ENCODE data around the gene FAM171A1.

FAM171A1 gene

DNA sequence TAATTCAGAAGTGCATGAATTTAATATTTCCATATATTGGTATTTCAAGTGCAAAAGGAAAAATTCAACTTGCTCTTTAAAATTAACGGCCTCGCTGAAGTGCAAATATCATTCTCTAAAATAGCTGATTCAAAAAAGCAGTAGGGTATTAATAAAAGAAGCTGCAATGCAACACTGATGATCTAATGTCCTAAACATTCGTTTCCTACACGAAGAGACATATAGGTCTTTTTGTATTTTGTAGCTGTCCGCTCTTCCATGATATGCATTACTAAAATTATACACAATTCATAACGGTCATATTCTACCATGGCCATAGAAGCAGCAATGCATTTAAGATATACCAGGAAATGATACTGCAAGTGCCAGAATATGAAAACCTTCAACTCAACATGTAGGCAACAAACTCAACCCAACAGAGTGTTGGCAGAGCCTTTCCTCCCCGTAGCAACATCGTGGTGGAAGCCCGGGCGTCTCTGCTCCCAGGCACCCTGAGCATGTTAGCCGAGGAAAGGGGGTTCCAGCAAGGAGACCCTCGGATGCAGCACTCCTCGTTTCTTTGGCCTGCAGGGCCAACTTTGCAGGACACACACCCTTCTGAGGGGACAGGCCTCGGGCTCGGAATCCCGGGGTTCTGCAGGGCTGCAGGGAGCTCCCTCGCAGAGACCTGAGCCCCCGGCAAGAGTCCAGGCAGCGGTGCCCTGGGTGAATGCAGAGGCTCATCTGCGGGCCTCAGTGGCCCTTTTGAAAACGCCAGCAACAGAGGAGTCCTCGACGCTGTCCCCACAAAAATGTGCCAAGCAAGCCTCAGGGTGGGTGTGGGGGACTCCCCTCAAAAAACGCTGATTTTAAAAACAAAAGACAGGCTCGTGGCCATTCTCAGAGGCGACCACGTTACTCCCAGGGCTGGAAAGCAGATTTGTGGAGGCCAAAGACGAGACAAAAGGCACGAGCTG, 1.6 kb downstream of the FAM171A1 start:
- Histone ChIP-seq H3K27ac (peak overlapping the region; percentile 77), H3K9me3 (ENCODE audit: severe bottlenecking) (no peaks in the 10 kb centered on the region), H3K4me3 (ENCODE audit: low read depth, low read length) (peak overlapping the region; percentile 76), H3K27me3 (ENCODE audit: insufficient read depth, low read depth, severe bottlenecking) (no peaks in the 10 kb centered on the region), H3K36me3 (no peaks in the 10 kb centered on the region)
- DNase-seq: peak; percentile 9
- TF ChIP-seq, protein P1, sequence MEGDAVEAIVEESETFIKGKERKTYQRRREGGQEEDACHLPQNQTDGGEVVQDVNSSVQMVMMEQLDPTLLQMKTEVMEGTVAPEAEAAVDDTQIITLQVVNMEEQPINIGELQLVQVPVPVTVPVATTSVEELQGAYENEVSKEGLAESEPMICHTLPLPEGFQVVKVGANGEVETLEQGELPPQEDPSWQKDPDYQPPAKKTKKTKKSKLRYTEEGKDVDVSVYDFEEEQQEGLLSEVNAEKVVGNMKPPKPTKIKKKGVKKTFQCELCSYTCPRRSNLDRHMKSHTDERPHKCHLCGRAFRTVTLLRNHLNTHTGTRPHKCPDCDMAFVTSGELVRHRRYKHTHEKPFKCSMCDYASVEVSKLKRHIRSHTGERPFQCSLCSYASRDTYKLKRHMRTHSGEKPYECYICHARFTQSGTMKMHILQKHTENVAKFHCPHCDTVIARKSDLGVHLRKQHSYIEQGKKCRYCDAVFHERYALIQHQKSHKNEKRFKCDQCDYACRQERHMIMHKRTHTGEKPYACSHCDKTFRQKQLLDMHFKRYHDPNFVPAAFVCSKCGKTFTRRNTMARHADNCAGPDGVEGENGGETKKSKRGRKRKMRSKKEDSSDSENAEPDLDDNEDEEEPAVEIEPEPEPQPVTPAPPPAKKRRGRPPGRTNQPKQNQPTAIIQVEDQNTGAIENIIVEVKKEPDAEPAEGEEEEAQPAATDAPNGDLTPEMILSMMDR (IDR thresholded peaks at IDR 0.05; ENCODE audit: low read depth, low read length): no peak

GRCh38 chr10:15368101-15368855, 2.8 kb downstream of the FAM171A1 start:
- Histone ChIP-seq H3K27ac (no peak overlapping the region), H3K4me3 (ENCODE audit: low read depth, low read length) (no peak overlapping the region)

DNA sequence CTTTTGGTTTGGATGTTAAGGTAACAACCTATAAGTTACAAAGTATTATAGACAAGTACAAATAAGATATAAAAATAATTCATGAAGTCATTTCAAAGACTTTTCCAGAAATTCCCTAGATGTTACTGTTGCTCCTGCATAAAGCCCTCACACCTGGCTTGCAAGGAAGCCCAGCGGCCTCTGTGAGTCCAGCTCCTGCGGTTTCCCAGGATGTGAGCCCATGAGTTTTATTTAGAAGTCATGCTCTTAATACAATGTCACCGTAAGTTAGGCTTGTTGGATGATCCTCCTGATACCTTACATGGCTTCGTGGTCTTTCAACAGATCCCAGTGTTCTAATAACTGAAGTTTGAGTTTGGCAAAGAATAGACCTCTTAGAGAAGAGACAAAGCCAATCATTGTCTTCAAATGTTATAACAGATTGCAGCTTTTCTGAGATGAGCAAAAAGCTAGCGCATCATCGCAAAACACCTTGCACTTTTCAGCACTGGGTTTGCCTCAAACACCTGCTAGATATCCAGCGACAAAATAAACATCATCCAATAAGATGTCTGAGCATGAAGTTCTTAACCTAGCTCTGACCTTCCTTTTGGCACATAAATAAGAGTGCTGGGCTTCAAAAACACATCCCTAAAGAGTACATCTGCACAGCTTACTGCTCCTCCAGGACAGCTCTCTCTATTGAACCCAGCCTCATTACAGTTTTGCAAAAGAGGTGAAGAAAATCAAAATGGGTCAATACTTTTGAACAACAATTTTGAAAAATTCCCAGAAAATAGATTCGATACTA, 3.6 kb downstream of the FAM171A1 start:
- Histone ChIP-seq H3K27me3 (ENCODE audit: insufficient read depth, low read depth, severe bottlenecking) (no peaks in the 10 kb centered on the region), H3K36me3 (no peaks in the 10 kb centered on the region)
- no peak for DNase-seq

More at GRCh38 chr10:15368101-15368855, 2.8 kb downstream of the FAM171A1 start:
- no peaks in the 10 kb centered on the region for H3K27me3 ChIP-seq (ENCODE audit: insufficient read depth, low read depth, severe bottlenecking)
- TF ChIP-seq, protein P1 (IDR thresholded peaks at IDR 0.05; ENCODE audit: low read depth, low read length): no peak
- no peaks in the 10 kb centered on the region for H3K9me3 ChIP-seq (ENCODE audit: severe bottlenecking)
- DNase-seq: no peak
- no peaks in the 10 kb centered on the region for H3K36me3 ChIP-seq

DNA sequence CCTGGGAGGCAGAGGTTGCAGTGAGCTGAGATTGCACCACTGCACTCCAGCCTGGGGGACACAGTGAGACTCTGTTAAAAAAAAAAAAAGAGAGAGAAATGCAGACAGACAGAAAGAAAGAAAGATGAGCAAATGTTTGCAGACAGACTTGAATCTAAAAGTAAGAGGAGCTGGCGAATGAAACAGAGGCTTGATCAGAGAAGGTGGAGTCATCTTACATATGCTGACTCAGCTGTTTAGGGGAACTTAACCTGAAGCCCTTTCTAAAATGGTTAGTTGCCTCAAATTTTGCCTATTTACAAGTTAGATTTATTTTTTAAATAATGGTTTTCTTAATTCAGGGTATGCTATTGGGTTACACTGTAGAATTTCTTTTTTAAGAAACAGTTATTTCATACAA, 5.4 kb downstream of the FAM171A1 start:
- H3K4me3 ChIP-seq (ENCODE audit: low read depth, low read length): no peak overlapping the region
- no peak for DNase-seq
- H3K27me3 ChIP-seq (ENCODE audit: insufficient read depth, low read depth, severe bottlenecking): no peaks in the 10 kb centered on the region
- no peak overlapping the region for H3K27ac ChIP-seq
- TF ChIP-seq, protein P1 (IDR thresholded peaks at IDR 0.05; ENCODE audit: low read depth, low read length): no peak
- no peaks in the 10 kb centered on the region for H3K36me3 ChIP-seq
- no peaks in the 10 kb centered on the region for H3K9me3 ChIP-seq (ENCODE audit: severe bottlenecking)

More for the DNA sequence above, 3.6 kb downstream of the FAM171A1 start:
- no peaks in the 10 kb centered on the region for H3K9me3 ChIP-seq (ENCODE audit: severe bottlenecking)
- H3K27ac ChIP-seq: no peak overlapping the region
- no peak overlapping the region for H3K4me3 ChIP-seq (ENCODE audit: low read depth, low read length)
- TF ChIP-seq, protein P1 (IDR thresholded peaks at IDR 0.05; ENCODE audit: low read depth, low read length): no peak

- H3K36me3 ChIP-seq: no peaks in the 10 kb centered on the region
- H3K27ac ChIP-seq: no peak overlapping the region
- DNase-seq: no peak
- no peaks in the 10 kb centered on the region for H3K27me3 ChIP-seq (ENCODE audit: insufficient read depth, low read depth, severe bottlenecking)
- TF ChIP-seq, protein P1 (IDR thresholded peaks at IDR 0.05; ENCODE audit: low read depth, low read length): no peak
- no peak overlapping the region for H3K4me3 ChIP-seq (ENCODE audit: low read depth, low read length)
- H3K9me3 ChIP-seq (ENCODE audit: severe bottlenecking): no peaks in the 10 kb centered on the region
Measured at GRCh38 chr10:15364001-15364400, 7.1 kb downstream of the FAM171A1 start.
